Measurements from ENCODE around the gene IFI44.

Gene IFI44

GRCh38 chr1:78712467-78713051, 62.9 kb downstream of the IFI44 start:
- DNase-seq = no peak

DNA sequence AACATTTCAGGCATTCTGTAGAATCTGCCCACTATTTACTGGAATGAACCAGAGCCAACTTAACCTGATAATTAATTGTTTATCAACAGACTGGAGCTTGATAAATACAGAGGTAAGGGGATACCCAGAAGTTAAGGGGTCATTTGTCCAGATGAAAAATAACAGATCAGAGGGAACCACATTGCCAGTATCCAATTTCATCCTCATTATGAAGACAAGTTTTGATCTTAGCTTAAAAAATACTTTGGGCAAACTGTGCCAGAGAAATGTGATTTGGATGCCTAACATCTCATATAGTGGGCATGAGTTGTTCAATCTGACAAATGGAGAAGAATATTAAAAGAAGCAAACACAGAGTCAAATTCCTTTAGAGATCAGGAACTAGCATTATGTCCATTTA, 63.7 kb downstream of the IFI44 start:
- DNase-seq = no peak

Data from activated effector memory CD4-positive, alpha-beta T cell treated with anti-CD3 and anti-CD28 coated beads, Interleukin-2, amount 50 U/mL, for 16 hours (primary cell).